Endothelial cell of umbilical vein (primary cell): ENCODE data around the gene TEX101.

Experiments used
- CTCF ChIP-seq, 2 donors: IDR thresholded peaks; 1 replicate in 1 of 2; 2 replicates in 1 of 2; pipeline ENCODE4 v1.5.1; 2011; ENCODE audit warnings: low read length in 2 of 2, mild to moderate bottlenecking in 2 of 2, moderate library complexity in 2 of 2, control low read depth in 1 of 2, inconsistent platforms in 1 of 2, low read depth in 1 of 2; ENCODE audit not compliant: insufficient read depth in 1 of 2; ENCODE audit errors: extremely low read depth in 1 of 2
- GATA2 ChIP-seq: IDR thresholded peaks from 2 replicates; pipeline ENCODE4 v1.7.0; 2011; ENCODE audit warnings: low read depth, mild to moderate bottlenecking, moderate library complexity, mixed read lengths, low read length; ENCODE audit not compliant: insufficient read length, insufficient read depth
- JUN ChIP-seq: IDR thresholded peaks from 2 replicates; pipeline ENCODE4 v1.6.1; 2011; ENCODE audit warnings: borderline replicate concordance, low read depth; ENCODE audit not compliant: insufficient read length, insufficient read depth
- POLR2A ChIP-seq: IDR thresholded peaks from 2 replicates; pipeline ENCODE4 v1.6.1; 2012; ENCODE audit warnings: low read depth, mild to moderate bottlenecking, control low read depth, low read length

GRCh38 chr19:43460362-43461016 is 45.8 kb downstream of the TEX101 start:
- no peak for TF ChIP-seq POLR2A
- no peak for TF ChIP-seq JUN
- TF ChIP-seq GATA2: no peak
- TF ChIP-seq CTCF (IDR thresholded peaks at IDR 0.05; ENCODE audit: extremely low read depth in 1 of 2, insufficient read depth in 1 of 2, low read depth in 1 of 2, low read length in 2 of 2): no peak
